Measurements from ENCODE around the gene CPA3.

DNA sequence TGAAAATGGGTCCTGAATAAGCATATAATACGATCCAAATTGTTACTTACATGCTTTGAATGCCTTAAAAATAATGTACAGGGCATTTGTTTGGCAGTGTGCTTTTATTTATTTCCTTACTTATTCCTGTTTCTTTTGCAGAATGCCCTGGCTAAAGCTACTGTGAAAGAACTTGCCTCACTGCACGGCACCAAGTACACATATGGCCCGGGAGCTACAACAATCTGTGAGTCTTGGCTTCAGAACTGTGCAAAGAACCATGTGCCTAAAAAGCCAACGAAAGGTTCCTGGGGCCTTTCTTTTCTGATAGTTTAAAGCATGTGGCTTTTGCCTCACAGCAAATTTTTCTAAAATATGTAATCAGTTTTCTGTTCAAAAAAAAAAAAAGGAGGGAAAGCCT is 7.8 kb upstream of the CPA3 start:
- TF ChIP-seq SRF (IDR thresholded peaks at IDR 0.05; ENCODE audit: low read depth): no peak
- TF ChIP-seq, protein P1, sequence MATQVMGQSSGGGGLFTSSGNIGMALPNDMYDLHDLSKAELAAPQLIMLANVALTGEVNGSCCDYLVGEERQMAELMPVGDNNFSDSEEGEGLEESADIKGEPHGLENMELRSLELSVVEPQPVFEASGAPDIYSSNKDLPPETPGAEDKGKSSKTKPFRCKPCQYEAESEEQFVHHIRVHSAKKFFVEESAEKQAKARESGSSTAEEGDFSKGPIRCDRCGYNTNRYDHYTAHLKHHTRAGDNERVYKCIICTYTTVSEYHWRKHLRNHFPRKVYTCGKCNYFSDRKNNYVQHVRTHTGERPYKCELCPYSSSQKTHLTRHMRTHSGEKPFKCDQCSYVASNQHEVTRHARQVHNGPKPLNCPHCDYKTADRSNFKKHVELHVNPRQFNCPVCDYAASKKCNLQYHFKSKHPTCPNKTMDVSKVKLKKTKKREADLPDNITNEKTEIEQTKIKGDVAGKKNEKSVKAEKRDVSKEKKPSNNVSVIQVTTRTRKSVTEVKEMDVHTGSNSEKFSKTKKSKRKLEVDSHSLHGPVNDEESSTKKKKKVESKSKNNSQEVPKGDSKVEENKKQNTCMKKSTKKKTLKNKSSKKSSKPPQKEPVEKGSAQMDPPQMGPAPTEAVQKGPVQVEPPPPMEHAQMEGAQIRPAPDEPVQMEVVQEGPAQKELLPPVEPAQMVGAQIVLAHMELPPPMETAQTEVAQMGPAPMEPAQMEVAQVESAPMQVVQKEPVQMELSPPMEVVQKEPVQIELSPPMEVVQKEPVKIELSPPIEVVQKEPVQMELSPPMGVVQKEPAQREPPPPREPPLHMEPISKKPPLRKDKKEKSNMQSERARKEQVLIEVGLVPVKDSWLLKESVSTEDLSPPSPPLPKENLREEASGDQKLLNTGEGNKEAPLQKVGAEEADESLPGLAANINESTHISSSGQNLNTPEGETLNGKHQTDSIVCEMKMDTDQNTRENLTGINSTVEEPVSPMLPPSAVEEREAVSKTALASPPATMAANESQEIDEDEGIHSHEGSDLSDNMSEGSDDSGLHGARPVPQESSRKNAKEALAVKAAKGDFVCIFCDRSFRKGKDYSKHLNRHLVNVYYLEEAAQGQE (IDR thresholded peaks at IDR 0.05; ENCODE audit: low read depth): no peak
- no peak for TF ChIP-seq POLR2A (IDR thresholded peaks at IDR 0.05; ENCODE audit: borderline replicate concordance, extremely low read depth, insufficient read depth, insufficient read length)
- TF ChIP-seq ATF3 (IDR thresholded peaks at IDR 0.05): no peak
- TF ChIP-seq, protein P2, sequence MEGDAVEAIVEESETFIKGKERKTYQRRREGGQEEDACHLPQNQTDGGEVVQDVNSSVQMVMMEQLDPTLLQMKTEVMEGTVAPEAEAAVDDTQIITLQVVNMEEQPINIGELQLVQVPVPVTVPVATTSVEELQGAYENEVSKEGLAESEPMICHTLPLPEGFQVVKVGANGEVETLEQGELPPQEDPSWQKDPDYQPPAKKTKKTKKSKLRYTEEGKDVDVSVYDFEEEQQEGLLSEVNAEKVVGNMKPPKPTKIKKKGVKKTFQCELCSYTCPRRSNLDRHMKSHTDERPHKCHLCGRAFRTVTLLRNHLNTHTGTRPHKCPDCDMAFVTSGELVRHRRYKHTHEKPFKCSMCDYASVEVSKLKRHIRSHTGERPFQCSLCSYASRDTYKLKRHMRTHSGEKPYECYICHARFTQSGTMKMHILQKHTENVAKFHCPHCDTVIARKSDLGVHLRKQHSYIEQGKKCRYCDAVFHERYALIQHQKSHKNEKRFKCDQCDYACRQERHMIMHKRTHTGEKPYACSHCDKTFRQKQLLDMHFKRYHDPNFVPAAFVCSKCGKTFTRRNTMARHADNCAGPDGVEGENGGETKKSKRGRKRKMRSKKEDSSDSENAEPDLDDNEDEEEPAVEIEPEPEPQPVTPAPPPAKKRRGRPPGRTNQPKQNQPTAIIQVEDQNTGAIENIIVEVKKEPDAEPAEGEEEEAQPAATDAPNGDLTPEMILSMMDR (IDR thresholded peaks at IDR 0.05 in 2 of 3, conservative IDR thresholded peaks at IDR 0.05 in 1 of 3; ENCODE audit: borderline replicate concordance in 1 of 3, insufficient read depth in 1 of 3, low read depth in 2 of 3, low read length in 2 of 3): no peak
- TF ChIP-seq RAD21 (IDR thresholded peaks at IDR 0.05; ENCODE audit: low read depth): no peak
- no peak for TF ChIP-seq EZH2 (IDR thresholded peaks at IDR 0.05)
- TF ChIP-seq, protein P3, sequence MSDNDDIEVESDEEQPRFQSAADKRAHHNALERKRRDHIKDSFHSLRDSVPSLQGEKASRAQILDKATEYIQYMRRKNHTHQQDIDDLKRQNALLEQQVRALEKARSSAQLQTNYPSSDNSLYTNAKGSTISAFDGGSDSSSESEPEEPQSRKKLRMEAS (IDR thresholded peaks at IDR 0.05): no peak
- TF ChIP-seq YY1 (IDR thresholded peaks at IDR 0.05; ENCODE audit: extremely low read depth, insufficient replicate concordance, low read depth, low read length): no peak
- no peak for TF ChIP-seq CBX3 (IDR thresholded peaks at IDR 0.05; ENCODE audit: low read depth)
- no peak for TF ChIP-seq ELF1 (IDR thresholded peaks at IDR 0.05; ENCODE audit: borderline replicate concordance, low read depth)
- TF ChIP-seq FOSL1 (IDR thresholded peaks at IDR 0.05; ENCODE audit: low read depth): no peak
- no peak for TF ChIP-seq ZNF274 (IDR thresholded peaks at IDR 0.05; ENCODE audit: low read depth, low read length)
